Fibroblast of gingiva (primary cell): ENCODE measurements around the gene RBM6.
"Not testable (repeated sequence)": the region's sequence is repeated elsewhere in the genome, so short reads cannot be mapped to it uniquely, and the experiment has no call there.

Experiments used
- DNase-seq: peaks from one replicate; pipeline ENCODE4 v3.0.0-alpha.2; 2011; ENCODE audit warnings: low read depth

RBM6 gene

DNA sequence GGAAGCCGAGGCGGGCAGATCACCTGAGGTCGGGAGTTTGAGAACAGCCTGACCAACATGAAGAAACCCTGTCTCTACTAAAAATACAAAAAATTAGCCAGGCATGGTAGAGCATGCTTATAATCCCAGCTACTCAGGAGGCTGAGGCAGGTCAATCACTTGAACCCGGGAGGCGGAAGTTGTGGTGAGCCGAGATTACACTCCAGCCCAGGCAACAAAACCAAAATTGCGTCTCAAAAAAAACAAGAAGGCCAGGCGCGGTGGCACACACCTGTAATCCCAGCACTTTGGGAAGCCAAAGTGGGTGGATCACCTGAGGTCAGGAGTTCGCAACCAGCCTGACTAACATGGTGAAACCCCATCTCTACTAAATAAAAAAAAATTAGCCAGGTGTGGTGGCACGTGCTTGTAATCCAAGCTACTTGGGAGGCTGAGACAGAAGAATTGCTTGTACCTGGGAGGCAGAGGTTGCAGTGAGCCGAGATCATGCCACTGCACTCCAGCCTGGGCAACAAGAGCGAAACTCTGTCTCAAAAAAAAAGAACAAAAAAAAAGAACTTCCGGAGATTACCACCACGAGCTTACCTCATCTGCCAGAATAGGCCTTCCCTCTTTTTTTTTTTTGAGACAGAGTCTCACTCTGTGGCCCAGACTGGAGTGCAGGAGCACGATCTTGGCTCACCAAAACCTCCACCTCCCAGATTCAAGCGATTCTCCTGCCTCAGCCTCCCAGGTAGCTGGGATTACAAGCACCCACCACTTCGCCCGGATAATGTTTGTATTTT, 22.0 kb upstream of the RBM6 start:
- not testable (repeated sequence) for DNase-seq

DNA sequence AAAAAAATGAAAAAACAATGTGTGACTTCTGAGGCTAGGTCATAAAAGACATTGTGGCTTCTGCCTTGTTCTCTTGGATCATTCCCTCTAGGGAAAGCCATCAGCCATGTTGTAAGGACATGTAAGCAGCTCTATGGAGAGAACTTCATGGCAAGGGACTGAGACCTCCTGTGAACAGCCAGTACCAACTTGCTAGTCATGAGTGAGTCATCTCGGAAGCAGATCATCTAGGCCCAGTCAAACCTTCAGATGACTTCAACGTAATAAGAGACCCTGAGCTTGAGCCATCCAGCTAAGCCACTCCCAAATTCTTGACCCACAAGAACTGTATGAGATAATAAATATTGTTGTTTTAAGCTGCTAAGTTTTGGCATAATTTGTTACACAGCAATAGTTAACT, 15.3 kb upstream of the RBM6 start:
- DNase-seq: peak; percentile 75

DNA sequence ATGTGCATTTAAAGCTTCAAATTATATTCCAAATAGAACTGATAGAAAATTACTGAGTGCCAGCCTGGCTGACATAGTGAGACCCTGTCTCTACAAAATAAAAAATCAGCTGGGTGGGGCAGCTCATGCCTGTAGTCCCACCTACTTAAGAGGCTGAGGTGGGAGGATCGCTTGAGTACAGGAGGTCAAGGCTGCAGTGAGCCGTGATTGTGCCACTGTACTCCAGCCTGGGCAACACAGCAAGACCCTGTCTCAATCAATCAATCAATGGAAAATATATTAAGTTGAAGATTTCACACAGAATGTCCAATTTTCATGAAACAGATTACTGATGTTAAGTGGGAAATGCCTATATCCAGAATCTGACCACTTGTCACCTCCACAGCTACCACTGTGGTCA, 14.5 kb upstream of the RBM6 start:
- no peak for DNase-seq

DNA sequence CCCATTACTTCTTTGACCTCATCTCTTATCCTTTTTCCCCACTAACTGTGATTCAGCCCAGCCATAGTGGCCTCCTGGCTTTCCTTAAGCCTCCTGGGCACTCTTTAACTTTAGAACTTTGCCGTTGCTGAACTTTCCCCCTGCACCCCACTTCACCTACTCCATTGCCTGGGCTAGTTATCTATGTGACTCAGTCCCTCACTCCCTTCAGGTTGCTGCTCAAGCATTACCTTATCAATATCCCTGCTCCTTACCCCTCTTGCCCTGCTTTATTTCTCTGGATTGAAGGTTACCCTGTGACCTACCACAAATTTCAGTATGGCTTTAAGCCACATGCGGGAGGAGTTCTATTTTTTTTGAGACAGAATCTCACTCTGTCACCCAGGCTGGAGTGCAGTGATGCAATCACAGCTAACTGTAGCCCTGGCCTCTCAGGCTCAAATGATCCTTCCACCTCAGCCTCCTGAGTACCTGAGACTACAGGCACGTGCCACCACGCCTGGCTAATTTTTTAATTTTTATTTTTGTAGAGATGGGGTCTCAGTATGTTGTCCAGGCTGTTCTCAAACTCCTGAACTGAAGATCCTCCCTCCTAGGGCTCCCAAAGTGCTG, 13.7 kb upstream of the RBM6 start:
- no peak for DNase-seq

DNA sequence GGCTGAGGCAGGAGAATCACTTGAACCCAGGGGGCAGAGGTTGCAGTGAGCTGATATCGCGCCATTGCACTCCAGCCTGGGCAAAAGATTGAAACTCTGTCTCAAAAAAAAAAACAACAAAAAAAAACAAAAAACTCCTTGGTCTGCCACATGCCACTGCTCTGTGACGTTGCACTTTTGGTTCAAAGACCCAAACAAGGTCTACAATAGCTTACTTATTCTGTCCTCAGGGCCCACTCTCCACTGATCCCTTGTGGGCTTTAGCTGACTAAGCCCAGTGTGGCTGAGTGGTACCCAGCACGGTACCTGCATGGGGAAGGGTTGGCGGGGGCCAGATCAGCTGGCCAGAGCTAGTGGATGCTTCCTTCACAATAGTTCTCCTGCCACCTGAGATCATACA, 12.2 kb upstream of the RBM6 start:
- no peak for DNase-seq

DNA sequence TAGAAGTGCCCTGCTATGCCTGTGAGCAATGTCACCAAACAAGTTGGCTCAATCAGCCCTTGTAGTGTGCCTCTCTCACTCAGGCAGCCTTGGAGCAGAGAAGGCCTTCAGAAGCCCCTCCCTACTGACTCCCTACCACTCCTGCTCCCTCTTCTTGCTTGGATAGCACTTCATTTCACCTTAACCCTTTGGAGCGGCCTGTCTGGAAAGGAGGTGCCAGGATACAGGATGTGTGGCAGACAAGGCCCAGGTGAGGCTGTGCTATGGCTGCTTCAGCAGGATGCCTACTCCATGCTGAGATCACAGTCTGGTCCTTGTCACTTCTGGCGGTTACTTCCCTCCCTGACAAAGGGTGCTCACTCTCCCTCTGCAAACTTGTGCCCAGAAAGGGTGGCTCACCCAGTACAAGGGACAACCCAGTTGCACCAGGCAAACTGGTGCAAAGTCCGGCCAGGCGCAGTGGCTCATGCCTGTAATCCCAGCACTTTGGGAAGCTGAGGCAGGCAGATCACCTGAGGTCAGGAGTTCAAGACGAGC, 11.4 kb upstream of the RBM6 start:
- DNase-seq: no peak

DNA sequence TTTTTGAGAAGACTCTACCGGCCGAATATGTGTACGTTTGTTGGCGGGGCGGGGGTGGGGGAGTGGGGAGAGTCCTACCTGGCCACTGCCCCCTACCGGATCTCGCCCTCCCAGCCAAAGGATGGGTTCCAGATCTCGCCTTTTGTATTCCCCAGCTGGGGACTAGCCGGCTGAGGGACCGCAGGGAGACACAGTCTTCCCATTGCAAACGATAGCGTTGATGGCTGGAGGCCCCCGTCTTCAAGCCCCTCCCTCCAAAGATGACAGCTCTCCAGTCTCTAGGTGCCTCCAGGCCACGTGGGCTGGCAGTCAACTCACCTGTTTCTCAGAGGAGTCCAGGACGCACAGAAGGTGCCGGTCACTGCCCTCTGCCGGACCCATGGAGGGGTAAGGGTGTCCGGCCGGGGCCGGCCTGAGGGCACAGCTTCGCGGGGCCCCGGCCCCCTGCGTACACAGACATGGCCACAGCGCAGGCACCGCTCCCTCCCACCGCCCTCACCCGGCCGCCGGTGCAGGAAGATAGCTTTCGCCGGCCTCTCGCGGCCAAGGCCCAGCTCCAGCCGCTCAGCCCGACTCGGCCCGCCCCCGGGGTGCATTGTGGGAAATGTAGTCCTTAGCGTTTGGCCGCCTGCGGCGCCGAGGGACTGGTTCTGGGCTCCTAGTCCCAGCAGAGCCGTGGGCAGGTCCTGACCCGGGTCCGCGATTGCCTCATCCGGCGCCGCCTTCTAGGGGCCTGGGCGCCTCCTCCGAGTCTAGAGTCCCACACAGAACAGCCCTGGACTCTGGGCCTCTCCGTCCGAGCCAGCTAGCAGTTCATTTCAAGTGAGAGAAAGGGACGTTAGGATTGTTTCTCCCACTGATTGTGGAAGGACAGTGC, 10.4 kb upstream of the RBM6 start, which contains the start of gene MON1A:
Gene MON1A (minus strand): TSS at position 521 of the 877 bp plus-strand sequence. CDS start 16,465 bp downstream, outside the sequence.
- peak; percentile 92 for DNase-seq

DNA sequence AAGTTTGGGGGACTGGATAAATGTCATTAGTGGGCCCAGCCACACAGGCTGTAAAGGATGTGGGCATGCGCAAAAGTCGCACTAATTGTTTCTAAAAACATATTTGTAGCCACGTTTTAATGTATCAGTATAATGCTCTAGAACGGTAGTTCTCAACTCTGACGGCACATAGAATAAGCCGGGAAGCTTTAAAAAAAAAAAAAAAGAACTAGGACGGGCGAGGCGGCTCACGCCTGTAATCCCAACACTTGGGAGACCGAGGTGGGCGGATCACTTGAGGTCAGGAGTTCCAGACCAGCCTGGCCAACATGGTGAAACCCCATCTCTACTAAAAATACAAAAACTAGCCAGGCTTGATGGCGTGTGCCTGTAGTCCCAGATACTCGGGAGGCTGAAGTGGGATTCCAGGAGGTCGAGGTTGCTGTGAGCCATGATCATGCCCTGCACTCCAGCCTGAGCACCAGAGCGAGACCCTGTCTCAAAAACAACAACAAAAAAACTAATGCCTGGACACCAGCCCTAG, 9.7 kb upstream of the RBM6 start:
- DNase-seq: no peak

DNA sequence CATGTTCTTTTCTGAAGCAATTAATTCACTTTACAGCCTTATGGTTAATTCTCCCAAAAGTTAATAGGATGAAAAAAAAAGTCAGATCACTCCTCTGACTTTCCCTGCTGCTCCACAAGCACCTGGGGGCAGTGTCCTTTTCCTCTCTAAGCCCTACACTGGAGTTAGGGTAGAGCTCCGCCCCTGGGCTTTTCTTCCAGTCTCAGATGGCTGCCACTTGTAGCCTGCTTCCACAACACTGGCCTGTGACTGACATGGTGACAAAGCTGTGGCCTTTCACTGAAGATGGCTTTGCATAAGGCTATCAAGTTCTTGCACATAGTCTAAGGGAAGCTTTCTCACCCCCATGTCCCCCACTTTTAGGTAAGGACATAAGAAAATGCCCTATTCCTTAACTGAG, 9.0 kb upstream of the RBM6 start:
- no peak for DNase-seq

DNA sequence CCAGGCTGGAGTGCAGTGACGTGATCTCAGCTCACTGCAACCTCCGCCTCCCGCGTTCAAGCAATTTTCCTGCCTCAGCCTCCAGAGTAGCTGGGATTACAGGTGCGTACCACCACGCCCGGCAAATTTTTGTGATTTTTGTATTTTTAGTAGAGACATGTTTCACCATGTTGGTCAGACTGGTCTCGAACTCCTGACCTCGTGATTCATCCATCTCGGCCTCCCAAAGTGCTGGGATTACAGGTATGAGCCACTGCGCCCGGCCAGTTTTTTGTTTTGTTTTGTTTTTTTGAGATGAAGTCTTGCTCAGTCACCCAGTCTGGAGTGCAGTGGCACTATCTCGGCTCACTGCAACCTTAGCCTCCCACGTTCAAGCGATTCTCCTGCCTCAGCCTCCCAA, 7.7 kb upstream of the RBM6 start:
- not testable (repeated sequence) for DNase-seq

DNA sequence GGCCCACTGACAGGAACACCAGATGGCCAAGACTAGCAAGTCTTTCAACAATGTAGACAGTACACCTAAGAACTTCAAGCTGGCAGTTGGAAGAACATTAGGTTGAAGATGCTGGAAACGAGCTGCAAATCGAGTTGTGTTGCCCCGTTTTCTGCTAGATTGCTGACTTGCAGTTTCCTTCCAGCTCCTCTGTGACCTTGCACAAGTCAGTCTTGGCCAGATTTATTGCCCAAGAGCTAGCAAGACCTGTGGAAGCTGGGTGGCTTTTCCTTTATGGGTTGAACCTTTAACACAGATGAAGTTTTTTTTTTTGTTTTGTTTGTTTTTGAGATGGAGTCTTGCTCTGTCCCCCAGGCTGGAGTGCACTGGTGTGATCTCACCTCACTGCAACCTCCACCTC, 2.9 kb upstream of the RBM6 start:
- DNase-seq: peak; percentile 18

DNA sequence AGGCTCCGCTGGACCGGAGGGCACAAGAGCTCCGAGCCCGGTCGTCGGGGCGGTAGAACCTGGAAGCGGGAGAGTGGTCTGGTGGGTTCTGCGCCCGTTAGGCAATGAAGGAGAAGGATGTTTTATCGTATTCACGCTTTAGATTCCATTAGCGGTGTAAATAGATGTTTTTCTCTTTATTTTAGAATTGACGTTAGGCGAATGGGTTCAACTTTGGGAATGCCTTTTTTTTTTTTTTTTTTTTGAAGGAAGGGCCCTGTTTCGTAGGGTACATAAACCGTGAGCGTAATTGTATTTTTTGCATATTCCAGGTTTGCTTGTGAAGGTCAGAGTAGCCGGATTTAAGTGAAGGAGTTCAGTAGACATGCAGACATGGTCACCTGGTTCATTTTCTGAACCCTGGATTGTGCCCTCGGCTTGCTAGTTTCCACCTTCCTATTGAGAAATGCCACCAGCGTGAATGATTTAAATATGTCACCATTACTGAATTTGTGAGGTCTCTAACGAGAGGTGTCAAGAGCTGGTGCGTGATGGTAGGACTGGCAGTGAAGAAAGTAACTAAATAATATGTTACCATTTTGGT, 808 bp downstream of the RBM6 start:
- no peak for DNase-seq

DNA sequence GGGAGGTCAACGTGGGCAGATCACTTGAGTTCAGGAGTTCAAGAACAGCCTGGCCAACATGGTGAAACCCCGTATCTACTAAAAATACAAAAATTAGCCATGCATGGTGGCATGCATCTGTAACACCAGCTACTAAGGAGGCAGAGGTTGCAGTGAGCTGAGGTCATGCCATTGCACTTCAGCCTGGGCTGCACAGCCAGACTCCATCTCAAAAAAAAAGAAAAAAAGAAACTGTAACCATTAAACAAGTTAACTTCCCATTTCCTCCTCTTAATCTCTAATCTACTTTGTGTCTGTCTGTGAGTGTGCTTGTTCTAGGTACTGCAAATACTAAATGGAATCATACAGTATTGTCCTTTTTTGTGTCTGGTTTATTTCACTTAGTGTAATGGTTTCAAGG, 2.7 kb downstream of the RBM6 start:
- no peak for DNase-seq

DNA sequence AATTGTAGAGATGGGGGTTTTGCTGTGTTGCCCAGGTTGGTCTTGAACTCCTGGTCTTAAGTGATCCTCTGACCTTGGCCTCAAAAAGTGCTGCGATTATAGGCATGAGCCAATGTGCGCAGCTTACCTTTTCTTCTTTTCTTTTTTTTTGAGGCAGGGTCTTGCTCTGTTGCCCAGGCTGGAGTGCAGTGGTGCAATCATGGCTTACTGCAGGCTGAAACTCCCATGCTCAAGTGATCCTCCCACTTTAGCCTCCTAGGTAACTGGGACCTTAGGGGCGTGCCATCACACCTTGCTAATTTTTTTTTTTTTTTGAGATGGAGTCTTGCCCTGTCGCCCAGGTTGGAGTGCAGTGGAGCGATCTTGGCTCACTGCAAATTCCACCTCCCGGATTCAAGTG, 13.0 kb downstream of the RBM6 start:
- no peak for DNase-seq

DNA sequence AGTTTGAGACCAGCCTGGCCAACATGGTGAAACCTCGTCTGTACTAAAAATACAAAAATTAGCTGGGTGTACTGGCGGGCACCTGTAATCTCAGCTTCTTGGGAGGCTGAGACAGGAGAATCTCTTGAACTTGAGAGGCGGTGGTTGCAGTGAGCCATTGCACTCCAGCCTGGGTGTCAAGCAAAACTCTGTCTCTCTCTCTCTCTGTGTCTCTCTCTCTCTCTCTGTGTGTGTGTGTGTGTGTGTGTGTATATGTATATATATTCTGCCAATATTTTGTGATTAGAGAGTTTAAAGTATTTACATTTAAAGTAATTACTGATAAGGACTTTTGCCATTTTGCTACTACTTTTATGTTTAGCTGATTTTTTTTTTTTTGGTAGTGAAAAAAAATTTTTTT, 15.7 kb downstream of the RBM6 start:
- DNase-seq: no peak

DNA sequence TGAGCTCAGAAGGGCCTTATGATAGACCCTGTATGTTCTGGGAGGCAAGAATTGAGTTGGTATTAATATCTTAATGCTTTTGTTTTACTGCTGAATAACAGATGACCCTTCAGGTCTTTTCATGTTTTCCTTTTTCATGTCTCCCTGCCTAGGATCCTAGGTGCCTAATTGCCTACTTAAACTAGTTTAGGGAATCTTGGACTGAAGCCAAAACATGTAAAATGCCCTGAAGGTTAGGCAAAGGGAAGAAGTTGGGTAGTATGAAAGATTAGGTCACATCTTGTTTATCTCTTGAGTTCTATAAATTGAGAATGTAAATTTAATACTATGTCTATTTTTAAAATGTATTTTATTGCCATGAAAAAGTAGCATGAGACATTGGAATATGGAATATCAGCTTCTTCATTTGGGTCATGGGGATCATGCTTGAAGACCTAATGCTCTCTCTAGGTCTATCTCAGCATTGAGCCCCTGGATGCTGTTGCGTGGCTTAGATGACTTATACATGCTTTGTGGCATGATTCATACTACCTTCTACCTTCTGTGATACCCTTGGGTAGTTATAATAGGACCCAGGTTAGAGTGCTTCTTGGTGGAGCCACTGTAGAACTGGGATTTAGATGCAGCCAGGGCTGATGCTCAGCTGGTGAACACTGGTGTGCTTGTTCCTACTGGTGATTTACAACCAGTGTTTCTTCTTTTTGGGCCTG, 26.4 kb downstream of the RBM6 start:
- DNase-seq: no peak

DNA sequence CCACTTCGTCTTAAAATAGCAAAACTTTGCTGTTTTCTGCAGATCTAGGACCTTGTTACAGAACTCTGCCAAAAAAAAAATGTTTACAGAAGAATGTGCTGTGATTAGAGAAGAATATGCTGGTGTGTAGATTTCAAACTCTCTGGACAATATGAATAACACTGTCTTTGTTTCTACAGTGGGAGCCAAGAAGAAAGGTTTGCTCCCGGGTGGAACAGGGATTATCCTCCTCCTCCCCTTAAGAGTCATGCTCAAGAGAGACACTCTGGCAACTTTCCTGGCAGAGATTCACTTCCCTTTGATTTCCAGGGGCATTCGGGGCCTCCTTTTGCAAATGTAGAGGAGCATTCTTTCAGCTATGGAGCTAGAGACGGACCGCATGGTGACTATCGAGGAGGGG, 27.3 kb downstream of the RBM6 start:
- DNase-seq: no peak

DNA sequence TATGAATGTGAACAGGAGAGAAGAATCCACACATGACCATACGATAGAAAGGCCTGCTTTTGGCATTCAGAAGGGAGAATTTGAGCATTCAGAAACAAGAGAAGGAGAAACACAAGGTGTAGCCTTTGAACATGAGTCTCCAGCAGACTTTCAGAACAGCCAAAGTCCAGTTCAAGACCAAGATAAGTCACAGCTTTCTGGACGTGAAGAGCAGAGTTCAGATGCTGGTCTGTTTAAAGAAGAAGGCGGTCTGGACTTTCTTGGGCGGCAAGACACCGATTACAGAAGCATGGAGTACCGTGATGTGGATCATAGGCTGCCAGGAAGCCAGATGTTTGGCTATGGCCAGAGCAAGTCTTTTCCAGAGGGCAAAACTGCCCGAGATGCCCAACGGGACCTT, 28.4 kb downstream of the RBM6 start:
- no peak for DNase-seq

DNA sequence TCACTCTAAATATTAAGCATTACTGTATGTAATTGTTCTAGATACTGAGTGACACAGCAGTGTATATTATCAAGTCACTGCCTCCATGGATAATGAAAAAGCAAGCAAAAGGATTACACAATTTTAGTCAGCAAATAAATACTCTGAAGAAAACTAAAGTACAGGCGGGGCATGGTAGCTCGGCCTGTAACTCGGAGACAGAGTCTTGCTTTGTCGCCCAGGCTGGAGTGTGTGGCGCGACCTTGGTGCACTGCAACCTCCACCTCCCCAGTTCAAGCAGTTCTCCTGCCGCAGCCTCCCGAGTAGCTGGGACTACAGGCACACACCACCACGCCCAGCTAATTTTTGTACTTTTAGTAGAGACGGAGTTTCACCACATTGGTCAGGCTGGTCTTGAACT, 32.7 kb downstream of the RBM6 start:
- DNase-seq: peak; percentile 4

DNA sequence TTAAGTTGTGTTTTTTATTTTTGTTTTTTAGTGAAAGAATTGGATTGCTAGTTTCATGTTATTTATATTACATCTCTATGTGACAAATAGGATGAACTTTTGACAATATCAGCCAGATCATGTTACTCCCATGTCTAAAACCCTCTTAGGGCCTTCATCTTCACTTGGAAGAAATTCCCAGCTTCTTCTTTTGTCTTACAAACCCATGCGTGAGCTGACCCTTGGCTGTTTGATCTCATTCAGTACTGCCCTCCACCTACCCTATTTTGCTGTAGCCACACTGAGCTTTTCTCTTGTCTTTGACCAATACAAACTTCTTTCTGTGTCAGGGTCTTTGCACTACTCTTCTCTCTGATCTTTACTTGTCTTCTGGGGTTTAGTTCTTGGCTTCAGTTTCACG, 37.0 kb downstream of the RBM6 start:
- DNase-seq: no peak

DNA sequence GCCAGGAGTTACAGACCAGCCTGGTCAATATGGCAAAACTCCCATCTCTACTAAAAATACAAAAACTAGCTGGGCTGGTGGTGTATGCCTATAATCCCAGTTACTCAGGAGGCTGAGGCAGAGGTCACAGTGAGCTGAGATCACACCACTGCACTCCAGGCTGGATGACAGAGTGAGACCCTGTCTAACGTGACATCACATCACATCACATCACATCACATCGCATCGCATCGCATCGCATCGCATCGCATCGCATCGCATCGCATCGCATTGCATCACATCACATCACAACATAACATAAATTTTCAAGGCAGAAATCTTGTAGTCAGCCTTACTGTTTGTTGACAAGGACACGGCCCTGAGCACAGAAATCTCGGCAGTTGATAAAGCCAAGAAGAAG, 44.4 kb downstream of the RBM6 start:
- DNase-seq: no peak
